Right hindlimb (tissue), 1 donor: ENCODE data around the gene OLFM1.

ENCODE experiments used
- DNase-seq: peaks from one replicate; pipeline ENCODE4 v3.0.0-alpha.2; 2018

The OLFM1 gene

GRCh38 chr9:135090547-135090946 is 3.1 kb downstream of the OLFM1 start:
- no peak for DNase-seq

DNA sequence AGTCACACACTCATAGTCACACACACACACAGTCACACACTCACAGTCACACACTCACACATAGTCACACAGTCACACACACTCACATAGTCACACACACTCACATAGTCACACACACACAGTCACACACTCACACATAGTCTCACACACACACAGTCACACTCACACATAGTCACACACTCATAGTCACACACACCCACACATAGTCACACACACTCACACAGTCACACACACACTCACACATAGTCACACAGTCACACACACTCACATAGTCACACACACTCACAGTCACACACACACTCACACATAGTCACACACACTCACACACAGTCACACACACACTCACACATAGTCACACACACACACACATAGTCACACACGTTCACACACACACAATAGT is 4.1 kb downstream of the OLFM1 start:
- no peak for DNase-seq

DNA sequence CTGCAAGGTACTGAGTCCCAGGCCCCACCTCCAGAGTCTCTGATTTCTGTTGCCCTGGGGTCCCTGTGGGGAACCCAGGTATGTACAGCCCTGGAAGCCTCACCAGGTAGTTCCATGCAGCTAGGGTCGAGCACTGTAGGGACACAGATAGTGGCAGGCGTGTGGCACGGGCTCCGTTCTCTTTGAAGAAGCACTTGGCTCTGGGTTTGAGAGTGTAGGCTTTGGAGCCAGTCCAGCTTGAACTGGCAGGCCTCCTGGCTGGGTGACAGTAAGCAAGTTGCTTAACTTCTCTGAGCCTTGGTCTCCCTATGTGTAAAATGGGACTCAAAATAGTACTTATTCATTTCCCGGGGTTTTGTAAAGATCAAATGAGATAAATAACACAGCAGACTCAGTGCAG is 5.6 kb downstream of the OLFM1 start:
- DNase-seq = no peak

DNA sequence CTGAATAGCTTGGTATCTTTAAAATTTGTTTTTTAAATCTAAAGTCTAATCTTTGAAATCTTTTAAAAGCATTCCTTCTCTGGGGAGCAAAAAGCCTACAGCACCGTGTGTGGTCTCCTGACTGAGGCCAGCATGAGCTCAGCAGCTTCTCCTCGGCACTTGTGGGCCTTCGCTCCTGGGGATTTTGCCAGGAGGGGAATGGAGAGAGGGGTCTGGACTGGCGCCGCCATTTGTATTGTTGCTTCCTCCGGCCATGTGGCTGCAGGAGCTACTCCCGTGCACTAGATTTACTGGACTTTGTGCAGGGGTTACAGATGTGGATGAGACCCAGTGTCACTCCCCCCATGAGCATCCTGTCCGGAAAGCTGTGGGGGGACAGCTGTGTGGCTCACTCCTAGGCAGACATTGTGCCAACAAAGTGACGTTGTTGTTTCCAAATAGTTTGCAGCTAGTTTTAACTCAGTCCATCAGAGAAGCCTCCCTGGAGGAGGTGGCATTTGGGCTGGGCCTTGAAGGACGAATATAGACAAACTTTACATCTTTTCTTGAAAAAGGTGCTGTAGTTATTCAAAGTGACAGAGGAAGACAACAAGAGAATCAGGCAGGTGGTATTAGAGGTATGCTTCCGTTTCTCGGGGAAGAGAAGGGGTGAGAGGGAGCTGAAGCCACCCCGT is 6.6 kb downstream of the OLFM1 start:
- DNase-seq = no peak

- no peak for DNase-seq
Observed at GRCh38 chr9:135095470-135096407, 8.3 kb downstream of the OLFM1 start.

DNA sequence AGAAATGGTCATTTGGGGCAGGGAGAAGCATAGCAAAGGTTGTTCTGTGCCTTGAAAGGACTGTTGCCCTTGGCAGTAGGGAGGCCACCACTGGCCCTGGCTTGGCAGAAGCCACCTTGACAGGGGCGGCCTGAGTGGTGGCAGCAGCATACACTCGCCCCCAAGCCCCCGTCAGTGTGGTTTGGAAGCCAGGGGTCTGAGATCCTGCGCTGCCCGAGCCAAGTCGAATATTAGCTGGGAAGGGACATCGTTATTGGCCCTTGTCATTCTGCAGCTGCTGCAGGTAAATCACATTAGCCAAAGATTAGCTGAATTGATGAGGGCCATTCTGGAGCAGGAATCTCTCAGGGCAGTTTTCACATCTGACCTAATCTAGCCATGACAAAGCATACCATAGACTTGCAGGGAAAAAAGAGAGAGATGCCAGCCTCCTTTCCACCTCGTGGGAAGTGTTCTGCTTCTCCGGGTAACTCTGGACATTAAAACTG is 9.0 kb downstream of the OLFM1 start:
- no peak for DNase-seq

DNA sequence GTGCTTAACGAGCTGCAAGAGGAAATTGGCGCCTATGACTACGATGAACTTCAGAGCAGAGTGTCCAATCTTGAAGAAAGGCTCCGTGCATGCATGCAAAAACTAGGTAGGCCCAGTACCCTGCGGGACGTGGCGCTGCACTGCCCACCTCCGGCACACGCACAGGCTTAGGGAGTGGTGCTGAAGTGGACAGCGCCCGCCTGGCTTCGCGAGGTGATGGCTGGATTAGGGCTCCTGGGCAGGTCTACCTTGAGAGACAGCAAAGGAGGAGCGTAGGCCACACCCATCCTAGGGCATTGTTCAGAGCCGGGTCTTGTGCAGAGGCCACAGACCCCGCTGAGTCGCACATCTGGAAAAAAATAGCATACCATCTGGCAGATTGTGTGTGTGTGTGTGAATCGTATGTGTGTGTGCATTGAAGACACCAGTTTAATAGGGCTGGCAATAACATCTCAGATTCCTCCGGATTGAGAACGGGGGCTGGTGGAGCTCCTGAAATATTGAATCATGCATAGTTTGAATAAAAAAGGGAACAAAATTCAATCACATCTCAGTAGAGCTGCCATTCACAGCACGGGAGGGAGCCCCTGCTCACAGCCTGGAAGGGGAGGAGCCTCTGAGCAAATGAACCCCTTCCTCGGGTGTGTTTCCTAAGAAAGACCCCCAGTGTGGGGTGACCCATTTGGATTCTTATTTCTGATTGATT is 11.1 kb downstream of the OLFM1 start:
- no peak for DNase-seq

DNA sequence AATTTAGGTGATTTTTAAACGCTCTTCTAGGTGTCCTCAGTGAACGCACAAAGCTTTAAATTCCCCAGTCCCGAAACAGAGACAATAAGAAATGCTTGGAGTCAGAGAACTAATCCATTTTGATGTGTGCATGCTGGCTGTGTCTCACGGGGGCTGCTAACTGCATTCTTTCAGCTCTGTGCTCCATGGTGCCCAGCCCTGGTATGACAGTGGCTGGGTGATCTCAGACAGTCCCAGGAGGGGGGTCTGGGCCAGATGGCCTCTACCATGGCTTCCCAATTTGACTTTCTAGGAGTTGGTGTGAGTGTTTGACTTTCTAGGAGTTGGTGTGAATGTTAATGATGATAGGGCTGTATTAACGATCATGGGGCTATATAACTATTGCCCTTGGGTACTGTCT is 12.1 kb downstream of the OLFM1 start:
- no peak for DNase-seq

- no peak for DNase-seq
Observed at GRCh38 chr9:135100241-135100681, 12.8 kb downstream of the OLFM1 start.

- no peak for DNase-seq
Observed at GRCh38 chr9:135100725-135101410, 13.4 kb downstream of the OLFM1 start.

DNA sequence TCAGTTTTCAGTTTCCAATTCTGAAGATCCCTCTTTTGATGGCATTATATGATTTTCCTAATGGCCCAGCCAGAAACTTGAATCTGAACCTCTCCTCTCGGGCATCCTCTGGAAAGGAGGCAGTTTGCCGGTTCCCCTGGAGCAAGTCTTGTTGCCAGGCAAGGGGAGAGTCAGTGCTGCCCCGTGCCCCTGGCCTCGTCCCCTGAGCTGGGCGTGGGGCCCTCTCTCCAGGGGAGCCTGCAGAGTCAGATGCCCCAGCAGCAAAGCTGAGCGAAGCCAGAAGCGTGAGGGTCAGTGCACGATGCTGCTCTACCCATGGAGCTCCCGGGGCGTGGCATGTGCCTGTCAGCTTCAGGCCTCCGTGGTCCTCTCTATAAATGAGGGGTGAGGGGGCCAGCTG is 14.0 kb downstream of the OLFM1 start:
- DNase-seq = no peak

GRCh38 chr9:135101926-135102325 is 14.5 kb downstream of the OLFM1 start:
- DNase-seq = no peak

GRCh38 chr9:135102331-135102730 is 14.9 kb downstream of the OLFM1 start:
- DNase-seq = no peak

DNA sequence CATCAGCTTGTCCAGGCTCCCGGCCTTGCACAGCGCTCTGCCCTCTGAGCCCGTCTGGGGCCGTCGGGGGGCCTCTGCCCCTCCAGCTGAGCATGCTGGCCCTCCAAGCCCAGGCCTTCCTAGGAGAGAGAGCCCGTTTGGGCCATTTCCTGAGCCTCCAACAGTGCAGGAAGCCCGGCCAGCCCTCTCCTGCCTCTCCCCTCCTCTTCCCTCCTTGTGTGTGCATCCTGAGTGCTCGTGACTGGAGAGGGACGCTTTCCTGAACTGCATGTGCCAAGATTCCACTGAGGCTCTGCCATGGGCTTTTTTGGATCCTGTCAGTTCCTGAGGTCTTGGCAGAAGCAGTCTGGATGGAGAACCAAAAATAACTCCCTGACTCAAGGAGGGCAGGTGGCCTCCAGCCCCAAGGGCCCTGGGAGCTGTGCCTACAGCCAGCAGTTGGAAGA is 15.6 kb downstream of the OLFM1 start:
- peak; percentile 70 for DNase-seq

DNA sequence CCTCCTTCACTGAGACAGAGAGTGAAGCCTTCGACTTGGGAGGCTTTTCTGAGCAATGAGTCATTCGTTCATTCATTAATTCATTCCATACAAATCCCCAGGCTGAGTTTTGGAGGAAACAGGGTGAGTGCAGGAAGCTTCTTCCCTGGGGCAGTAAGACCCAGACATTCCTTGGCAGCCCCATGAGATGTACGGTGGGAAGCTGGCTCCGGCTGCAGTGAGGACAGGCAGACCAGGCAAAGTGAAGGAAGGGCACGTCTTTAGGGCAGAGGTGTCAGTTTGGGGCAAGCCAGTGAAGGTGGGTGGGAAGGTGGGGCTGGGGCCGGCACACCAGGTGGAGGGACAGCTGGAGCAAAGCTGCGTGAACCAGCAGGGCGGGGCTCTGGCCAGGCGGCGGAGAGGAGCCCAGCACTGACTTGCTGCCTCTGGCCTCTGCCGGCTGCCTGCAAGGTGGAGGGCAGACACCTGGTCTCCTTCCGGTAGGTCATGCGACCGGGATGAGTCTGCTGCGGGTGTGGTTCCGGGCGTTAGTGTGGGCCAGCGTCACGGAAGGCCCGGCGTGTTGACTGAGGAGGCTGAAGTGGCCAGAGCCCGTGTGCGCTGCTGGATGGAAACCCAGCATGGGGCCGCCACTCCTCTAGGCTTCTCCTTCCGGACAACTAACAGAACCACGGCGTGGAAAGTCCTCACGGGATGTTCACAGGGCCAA is 16.6 kb downstream of the OLFM1 start:
- no peak for DNase-seq

DNA sequence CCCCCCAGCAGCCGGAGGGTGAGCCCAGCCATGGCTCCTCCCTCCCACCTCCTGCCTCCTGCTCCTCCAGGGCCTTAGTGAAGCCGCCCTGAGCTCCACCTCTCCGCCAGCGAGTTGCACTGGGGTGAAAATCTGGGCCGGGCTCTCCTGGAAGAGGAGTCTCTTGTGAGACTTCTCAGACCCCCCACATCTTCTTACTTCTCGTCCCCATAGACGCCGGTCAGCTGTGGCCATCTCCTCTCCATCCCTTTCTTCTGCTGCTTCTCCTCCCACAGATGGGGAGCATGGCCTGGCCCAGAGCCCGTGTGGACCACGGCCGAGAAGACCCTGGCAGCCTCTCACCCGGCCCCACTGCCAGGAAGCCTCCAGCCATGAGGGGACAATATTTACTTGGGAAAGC is 17.3 kb downstream of the OLFM1 start:
- no peak for DNase-seq

GRCh38 chr9:135105211-135105745 is 17.8 kb downstream of the OLFM1 start:
- DNase-seq = no peak

- no peak for DNase-seq
Observed at GRCh38 chr9:135105938-135106491, 18.5 kb downstream of the OLFM1 start.

DNA sequence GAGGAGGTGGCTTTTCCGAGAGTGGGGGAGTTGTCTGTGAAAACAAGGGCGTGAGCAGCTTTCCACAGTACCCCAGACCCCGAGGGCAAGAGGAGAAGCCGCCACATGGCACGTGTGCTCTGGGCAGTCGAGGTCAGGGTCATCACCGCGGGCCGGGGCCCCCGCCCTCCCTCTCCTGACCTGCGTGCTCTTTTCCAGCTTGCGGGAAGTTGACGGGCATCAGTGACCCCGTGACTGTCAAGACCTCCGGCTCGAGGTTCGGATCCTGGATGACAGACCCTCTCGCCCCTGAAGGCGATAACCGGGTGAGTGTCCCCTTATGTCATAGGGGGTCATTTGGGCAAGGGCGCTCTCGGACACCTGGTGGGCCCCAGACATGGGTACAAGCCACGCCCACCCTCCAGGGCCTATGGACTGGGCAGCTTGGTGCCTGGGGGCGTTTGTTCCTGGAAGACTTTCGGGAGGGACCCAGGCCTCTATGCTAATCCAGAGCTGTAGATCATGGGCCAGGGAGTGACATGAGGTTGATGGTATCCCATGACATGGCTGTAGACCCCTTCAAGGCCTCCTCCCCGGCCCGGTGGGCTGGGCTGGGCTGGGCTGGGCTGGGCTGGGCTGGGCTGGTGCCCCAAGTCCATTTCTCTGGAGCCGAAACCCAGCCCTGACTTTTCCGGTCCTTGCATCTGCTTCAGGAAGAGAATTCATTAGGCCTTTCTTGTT is 19.2 kb downstream of the OLFM1 start:
- DNase-seq = no peak

DNA sequence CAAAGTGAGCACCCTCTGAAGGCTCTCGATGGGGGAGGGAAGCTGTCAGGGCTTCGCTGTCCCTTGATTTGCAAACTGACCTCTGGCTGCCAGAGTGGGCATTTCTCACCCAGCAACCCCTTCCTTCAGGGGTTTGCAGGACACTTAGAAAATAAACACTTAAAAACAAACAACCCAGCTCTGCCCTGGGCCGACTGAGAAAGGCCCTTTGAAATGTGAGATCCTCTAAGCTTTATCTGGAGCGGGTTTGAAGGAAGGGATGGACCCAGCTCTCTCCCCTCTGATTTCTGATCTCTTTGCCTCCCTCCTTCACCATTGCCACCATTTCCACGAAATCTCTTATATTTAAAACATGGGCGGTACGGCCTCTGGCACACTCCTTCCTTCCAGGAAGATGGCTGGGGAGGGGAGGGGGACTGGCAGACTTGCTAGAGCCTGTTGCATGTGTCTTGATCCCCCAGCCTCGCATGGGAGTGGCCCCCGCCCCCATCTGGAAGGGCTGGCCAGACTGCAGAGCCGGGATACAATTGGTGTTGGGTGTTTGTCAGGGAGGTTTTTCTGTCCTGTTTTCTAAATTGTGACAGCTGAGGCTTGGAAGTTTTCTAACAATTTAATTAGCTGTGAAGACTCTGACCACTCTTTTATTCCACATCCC is 20.2 kb downstream of the OLFM1 start:
- DNase-seq = no peak
